GM18868 (cell line): ENCODE data around the gene SLC22A31.
"Not testable (repeated sequence)": the region's sequence is repeated elsewhere in the genome, so short reads cannot be mapped to it uniquely, and the experiment has no call there.

Experiments used
- ATAC-seq: cut with Tn5 transposase; IDR thresholded peaks from one replicate; pipeline ENCODE4 v1.9.1; 2021; ENCODE audit warnings: mild to moderate bottlenecking, moderate library complexity; ENCODE audit not compliant: unreplicated experiment

Gene SLC22A31

DNA sequence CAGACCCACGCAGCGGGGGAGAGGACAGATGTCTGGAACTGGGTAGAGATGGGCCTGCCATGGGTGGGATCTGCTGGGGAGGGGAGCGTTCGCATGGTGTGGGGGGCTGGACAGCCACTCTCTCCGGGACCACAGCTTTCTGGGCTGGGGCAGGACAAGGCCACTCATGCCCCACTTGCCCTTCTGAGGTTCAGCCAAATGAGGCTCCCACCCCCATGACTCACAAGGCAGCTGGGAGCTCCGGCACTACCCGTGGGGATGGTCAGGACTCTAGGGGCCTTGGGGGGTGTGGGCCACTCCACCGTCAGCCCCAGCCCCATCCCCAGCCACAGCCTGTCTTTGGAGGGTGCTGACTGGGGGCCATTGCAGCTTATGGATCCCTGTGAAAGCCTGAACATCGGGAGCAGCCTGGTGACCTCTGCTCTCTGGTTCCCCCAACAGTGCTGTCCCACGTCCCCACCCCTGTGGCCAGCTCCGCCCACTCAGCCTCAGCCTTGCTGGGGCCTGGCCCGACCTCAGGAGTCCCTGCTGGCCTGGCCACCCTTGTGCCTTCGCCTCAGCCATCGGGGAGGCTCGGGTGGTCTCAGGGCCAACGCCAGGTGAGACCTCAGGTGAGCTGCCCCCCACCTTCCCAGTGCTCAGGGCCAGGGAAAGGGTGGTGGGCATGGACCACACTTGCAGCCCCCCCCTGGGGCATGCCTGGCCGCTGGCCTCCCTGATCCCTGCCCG, 33.5 kb downstream of the SLC22A31 start:
- ATAC-seq = no peak

DNA sequence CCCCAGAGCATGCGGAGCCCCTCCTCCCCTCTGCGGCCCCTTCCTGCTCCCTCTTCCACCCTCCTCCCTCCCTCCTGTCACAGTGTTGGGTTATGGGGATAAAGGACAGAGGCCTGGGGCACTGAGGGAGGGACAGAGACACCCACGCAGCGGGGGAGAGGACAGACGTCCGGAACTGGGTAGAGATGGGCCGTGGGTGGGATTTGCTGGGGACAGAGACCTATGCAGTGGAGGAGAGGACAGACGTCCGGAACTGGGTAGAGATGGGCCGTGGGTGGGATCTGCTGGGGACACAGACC, 34.7 kb downstream of the SLC22A31 start:
- not testable (repeated sequence) for ATAC-seq

DNA sequence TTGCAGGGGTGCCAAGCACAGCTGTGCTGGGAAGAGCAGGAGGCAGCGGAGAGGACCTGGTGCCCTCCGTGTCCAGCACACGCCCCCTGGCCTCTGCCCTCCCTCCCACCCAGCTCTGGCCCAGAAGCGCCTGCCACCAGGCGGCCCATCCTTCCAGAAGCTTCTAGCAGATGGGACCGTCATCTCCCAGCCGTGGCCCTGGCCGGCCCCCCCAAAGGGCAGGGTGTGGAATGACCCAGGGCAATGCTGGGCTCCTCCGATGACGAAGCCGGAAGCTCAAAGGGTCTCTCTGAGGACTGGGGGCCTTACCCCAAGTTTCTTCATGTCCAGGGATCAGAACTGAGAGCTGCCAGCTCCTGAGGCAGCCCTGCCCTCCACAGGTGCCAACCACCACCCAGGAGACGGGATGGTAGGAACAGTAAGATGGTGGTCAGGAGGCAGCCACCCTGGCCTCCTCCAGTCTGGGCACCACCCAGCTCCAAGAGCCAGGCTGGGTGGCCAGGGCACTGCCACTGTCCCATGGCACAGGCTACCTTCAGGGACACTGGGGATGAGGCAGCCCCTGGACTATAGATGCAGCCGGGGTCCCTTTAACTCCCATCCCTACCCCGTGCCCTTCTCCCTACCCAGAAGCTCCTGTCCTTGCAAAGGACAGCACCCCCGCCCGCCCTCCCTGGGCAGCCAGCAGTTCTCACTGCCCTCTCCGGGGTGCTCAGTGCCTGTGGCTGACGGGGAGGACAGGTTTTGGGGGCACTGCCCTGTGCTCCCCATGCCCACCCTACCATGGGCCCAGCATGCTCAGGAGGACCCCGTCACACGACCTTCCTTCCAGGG, 35.3 kb downstream of the SLC22A31 start:
- no peak for ATAC-seq

- no peak for ATAC-seq
Measured at GRCh38 chr16:89164436-89164835, 35.9 kb downstream of the SLC22A31 start.

GRCh38 chr16:89163297-89163696, 37.0 kb downstream of the SLC22A31 start:
- no peak for ATAC-seq

- ATAC-seq = no peak
Measured at GRCh38 chr16:89161763-89162713, 38.3 kb downstream of the SLC22A31 start.

DNA sequence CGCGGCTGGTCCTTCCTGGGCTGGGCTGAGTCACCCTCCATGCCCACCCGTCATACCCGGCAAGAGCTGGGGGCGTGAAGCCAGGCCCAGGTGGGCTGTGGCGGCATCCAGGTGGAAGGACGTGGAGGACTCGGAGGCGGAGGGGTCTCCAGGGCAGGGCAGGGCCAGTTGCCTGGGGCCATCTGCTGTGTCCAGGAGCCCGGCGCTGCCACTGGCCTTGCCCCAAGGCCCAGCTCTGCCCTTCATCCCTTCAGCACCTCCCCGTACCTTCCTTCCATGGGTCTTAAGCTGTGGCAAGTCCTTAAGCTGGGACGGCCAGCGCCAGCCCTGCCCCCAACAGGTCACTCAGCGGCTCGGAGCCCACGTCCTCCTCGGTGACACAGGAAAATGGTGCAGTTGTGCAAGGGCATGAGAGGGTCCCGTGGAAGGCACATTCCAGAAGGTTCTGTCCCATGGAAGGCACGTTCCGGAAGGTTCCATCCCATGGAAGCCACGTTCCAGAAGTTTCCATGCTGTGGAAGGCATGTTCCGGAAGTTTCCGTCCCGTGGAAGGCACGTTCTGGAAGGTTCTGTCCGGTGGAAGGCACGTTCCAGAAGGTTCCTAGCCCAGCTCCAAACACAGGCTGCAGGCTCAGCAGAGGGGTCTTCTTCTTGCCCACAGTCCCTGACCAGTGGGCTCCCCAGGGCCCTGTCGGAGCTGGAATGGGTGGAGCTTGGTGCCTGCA, 39.2 kb downstream of the SLC22A31 start:
- ATAC-seq = no peak

DNA sequence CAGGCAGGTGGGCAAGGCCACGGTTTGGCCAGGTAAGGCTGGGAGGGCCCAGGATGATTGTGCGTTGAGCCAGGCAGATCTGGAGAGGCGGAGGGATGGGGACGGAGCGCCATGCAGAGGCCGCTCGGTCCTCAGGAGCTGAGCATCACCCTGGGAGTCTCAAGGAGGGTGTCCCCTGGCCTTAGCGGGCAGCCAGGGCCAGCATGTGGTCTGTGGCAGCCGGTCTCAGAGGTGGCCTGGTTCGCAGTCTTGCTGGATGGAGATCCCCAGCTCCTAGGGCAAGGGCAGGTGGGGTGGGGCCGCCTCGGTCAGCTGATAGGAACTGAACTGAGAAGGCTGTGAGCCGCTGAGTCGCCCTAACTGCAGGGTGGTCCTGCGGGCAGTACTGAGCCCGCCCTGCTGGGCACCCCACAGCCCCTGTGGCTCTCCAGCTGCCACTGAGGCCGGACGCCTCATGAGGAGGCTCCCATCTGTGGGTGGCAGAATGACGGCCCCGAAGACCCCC, 40.4 kb downstream of the SLC22A31 start:
- ATAC-seq = no peak

DNA sequence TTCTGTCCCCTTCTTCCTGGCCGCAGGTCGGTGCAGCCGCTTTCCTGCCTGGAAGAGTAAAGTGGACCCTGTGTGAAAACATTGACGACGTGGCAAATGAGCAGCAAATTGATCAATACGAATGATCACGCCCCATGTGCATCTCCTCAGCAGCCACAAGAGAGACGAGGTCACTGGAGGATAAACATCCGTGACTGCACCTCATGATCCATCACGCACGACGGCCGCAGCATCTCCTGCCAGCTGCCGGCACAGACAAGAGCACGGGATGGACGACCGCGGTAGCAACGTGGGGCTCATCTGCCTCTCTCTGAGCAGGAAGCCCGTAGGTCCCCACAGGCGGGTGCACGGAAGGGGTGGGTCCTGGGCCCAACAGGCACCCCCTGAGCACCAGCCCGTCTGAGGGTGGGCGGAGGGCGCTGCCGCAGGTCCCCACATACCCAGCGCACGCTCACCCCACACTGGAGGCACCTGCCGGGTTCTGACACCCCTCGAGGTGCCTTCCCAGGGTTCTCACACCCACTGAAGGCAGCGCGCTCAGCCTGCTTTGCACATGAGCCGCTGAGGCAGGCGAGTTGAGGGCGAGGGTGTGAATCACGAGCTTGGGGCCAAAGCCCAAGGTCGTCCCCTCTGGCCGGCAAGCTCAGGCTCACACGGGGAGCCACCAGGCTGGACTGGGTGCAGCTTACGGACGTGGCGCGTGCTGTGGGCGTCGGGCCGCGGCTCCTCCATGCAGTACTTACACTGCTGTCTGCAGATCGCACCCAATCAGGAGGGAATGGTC, 41.1 kb downstream of the SLC22A31 start:
- no peak for ATAC-seq

DNA sequence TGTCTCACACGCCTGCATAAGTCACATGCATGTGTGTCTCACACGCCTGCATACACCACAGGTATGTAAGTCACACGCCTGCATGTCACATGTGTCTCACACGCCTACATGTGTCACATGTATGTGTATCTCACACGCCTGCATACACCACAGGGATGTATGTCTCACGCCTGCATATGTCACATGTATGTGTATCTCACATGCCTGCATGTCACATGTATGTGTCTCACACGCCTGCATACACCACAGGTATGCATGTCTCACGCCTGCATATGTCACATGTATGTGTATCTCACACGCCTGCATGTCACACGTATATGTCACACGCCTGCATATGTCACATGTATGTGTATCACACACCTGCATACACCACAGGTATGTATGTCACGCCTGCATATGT, 42.6 kb downstream of the SLC22A31 start:
- ATAC-seq = no peak

GRCh38 chr16:89156740-89157645, 43.3 kb downstream of the SLC22A31 start:
- ATAC-seq = no peak

- ATAC-seq = no peak
Measured at GRCh38 chr16:89155851-89156739, 44.2 kb downstream of the SLC22A31 start.

- ATAC-seq = no peak
Measured at GRCh38 chr16:89155184-89155679, 45.1 kb downstream of the SLC22A31 start.

GRCh38 chr16:89154390-89155183, 45.8 kb downstream of the SLC22A31 start:
- no peak for ATAC-seq

DNA sequence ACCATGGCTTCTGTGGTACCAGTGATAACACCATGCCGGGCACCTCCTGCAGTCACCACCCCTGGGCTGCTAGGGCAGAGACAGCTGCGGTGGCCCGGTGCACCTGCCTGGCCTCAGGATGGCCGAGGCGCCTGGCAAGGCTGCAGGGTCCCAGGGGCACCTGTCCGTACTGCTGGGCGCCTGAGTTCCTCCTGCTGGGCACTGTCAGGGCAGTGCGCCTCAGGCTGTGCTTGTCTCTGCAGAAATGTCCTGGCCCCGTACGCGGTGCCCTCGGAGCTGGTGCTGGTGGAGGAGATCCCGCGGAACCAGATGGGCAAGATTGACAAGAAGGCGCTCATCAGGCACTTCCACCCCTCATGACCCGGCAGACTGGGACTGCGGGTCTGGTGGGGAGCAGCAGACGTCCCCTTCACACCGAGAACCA, 46.5 kb downstream of the SLC22A31 start:
- no peak for ATAC-seq

DNA sequence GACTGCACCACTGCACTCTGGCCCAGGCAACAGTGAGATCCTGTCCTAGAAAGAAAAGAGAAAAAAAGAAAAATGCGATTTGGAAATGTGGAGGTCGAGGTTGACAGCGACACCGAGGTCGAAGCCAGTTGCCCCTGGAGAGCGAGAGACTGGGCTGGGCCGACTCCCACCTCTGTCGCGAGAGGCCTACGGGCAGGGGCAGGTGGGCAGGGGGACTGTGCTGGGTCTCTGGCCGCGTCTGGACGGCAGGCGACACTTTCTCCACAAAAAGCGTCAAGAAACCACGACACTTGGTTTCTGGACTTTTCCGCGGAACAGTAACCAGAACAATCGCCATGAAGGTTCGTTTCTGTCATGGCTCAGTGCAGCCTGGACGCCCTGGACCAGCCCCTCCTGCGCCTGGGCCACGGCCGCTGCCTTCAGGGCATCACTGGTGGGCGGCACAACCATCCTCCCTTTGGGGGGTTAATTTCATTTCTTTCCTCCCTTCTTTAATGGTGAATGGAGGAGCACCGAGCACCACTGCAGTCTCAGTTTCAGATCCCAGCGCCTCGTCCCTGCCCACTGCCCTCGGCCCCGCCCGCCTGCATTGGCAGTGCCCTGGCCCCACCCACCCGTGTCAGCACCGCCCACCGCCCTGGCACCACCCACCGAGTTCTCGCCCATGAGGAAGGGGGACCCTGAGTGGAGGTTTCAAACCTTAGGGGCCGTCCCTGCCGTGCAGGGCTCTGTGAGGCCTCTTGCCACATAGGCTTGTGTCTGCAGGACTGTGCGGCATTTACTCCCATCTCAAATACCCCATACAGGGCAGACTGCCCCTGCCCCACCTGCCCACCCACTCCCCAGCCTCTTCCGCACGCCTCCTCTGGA, 47.3 kb downstream of the SLC22A31 start:
- ATAC-seq = no peak
